Gastrocnemius medialis (tissue), 4 donors: ENCODE results near the gene SMYD3.

Experiments
- CTCF ChIP-seq, 5 experiments: fragments of 450-650 bp in 3 of 5; fragments of 200-600 bp in 2 of 5; sonication (generic) in 2 of 5; IDR thresholded peaks in 4 of 5; conservative IDR thresholded peaks in 1 of 5; 1 replicate in 4 of 5; 2 replicates in 1 of 5; pipeline ENCODE4 v1.5.1; 2016 to 2019; ENCODE audit warnings: antibody characterized with exemption in 5 of 5, mild to moderate bottlenecking in 3 of 5, moderate library complexity in 3 of 5
- POLR2A ChIP-seq, 2 donors: fragments of 450-650 bp; IDR thresholded peaks; one replicate each; pipeline ENCODE4 v1.6.1; 2017; ENCODE audit warnings: antibody characterized with exemption in 2 of 2, mild to moderate bottlenecking in 2 of 2, moderate library complexity in 2 of 2

GRCh38 chr1:245938046-245938435 lies 569.0 kb downstream of the SMYD3 start:
- TF ChIP-seq CTCF (IDR thresholded peaks at IDR 0.05 in 4 of 5, conservative IDR thresholded peaks at IDR 0.05 in 1 of 5) (no peak), POLR2A (IDR thresholded peaks at IDR 0.05) (no peak)
